Neural cell (in vitro differentiated cells): ENCODE measurements around the gene SNRPD3. TPM values are rescaled to one million over a fixed set of nuclear protein-coding genes. Genes with fewer than 3 reads are reported as not detected.
"Not testable (repeated sequence)": the region's sequence is repeated elsewhere in the genome, so short reads cannot be mapped to it uniquely, and the experiment has no call there.

Experiments
- H2AFZ ChIP-seq: fragments of 200-600, 300-800 bp; sonication (generic), shearing (Covaris generic); 2 replicates; pipeline ENCODE4 v1.6.0; 2014; ENCODE audit warnings: low read depth, mild to moderate bottlenecking, antibody characterized with exemption, low read length, moderate library complexity
- H3F3A ChIP-seq: fragments of 200-600 bp; shearing (Covaris generic); 2 replicates; pipeline ENCODE4 v1.6.1; 2016; ENCODE audit warnings: mild to moderate bottlenecking, moderate library complexity, mixed read lengths, antibody characterized with exemption, low read length; ENCODE audit not compliant: insufficient read depth, poor library complexity, severe bottlenecking
- H3K27ac ChIP-seq: fragments of 200-600, 300-800 bp; sonication (generic), shearing (Covaris generic); 2 replicates; pipeline ENCODE4 v1.5.1; 2014; ENCODE audit warnings: mild to moderate bottlenecking, low read length, moderate library complexity
- H3K27me3 ChIP-seq: fragments of 300-800, 200-600 bp; sonication (generic), shearing (Covaris generic); 2 replicates; pipeline ENCODE4 v1.6.0; 2014; ENCODE audit warnings: mild to moderate bottlenecking, low read depth, low read length, moderate library complexity; ENCODE audit not compliant: insufficient read depth
- H3K36me3 ChIP-seq: fragments of 300-800, 200-600 bp; sonication (generic), shearing (Covaris generic); 2 replicates; pipeline ENCODE4 v1.5.1; 2014; ENCODE audit warnings: mild to moderate bottlenecking, antibody characterized with exemption, low read length, moderate library complexity; ENCODE audit not compliant: insufficient read depth
- H3K4me2 ChIP-seq: fragments of 300-800, 200-600 bp; sonication (generic), shearing (Covaris generic); 2 replicates; pipeline ENCODE4 v1.6.0; 2014; ENCODE audit warnings: mild to moderate bottlenecking, low read length
- H3K4me3 ChIP-seq: fragments of 300-800, 200-600 bp; sonication (generic), shearing (Covaris generic); 2 replicates; pipeline ENCODE4 v1.5.1; 2014; ENCODE audit warnings: mild to moderate bottlenecking, low read length, moderate library complexity
- H3K79me2 ChIP-seq: fragments of 200-600 bp; shearing (Covaris generic); replicated peaks from 2 replicates; pipeline ENCODE4 v1.6.0; 2014; ENCODE audit warnings: mild to moderate bottlenecking, low read length, moderate library complexity; ENCODE audit not compliant: insufficient read depth
- H3K9ac ChIP-seq: fragments of 300-800, 200-600 bp; sonication (generic), shearing (Covaris generic); 2 replicates; pipeline ENCODE4 v1.6.1; 2016; ENCODE audit warnings: mild to moderate bottlenecking, low read length, mixed read lengths
- H3K9me2 ChIP-seq: fragments of 200-600 bp; shearing (Covaris generic); 2 replicates; pipeline ENCODE4 v1.6.1; 2016; ENCODE audit warnings: mild to moderate bottlenecking, low read length, mixed read lengths; ENCODE audit not compliant: insufficient read depth
- H3K9me3 ChIP-seq: fragments of 200-600, 300-800 bp; sonication (generic), shearing (Covaris generic); 2 replicates; pipeline ENCODE4 v1.6.1; 2016; ENCODE audit warnings: mild to moderate bottlenecking, mixed run types, low read length, moderate library complexity, mixed read lengths
- H4K20me1 ChIP-seq: fragments of 200-600 bp; shearing (Covaris generic); 2 replicates; pipeline ENCODE4 v1.6.1; 2016; ENCODE audit warnings: mild to moderate bottlenecking, mixed run types; ENCODE audit not compliant: insufficient read depth
- CTCF ChIP-seq: fragments of 450-650 bp; IDR thresholded peaks from 2 replicates; pipeline ENCODE4 v1.5.1; 2014; ENCODE audit warnings: antibody characterized with exemption, mild to moderate bottlenecking, moderate library complexity; ENCODE audit not compliant: poor library complexity, severe bottlenecking
- MXI1 ChIP-seq: fragments of 450-650 bp; conservative IDR thresholded peaks from 2 replicates; pipeline ENCODE4 v1.6.1; 2014; ENCODE audit warnings: antibody characterized with exemption, mild to moderate bottlenecking; ENCODE audit not compliant: poor library complexity, severe bottlenecking
- RAD21 ChIP-seq: fragments of 450-650 bp; conservative IDR thresholded peaks from 2 replicates; pipeline ENCODE4 v1.6.1; 2014; ENCODE audit warnings: antibody characterized with exemption, mild to moderate bottlenecking, moderate library complexity
- TAF1 ChIP-seq: IDR thresholded peaks from 2 replicates; pipeline ENCODE4 v1.6.1; 2012; ENCODE audit warnings: low read depth
- polyA plus RNA-seq: library from polyadenylated mRNA; depleted of rRNA; stranded (reverse); fragments of >200 nt; gene quantifications from 2 replicates; pipeline ENCODE4 v1.2.3, GENCODE V29; 2014

Gene SNRPD3
- polyA plus RNA-seq, 1 donor from 2014 or later, result 195 TPM

GRCh38 chr22:24601217-24602104 is 45.7 kb downstream of the SNRPD3 start:
- H3K27ac ChIP-seq, result no peak overlapping the region
- H3K9ac ChIP-seq, result no peak overlapping the region
- no peaks in the 10 kb centered on the region for H3K79me2 ChIP-seq
- H4K20me1 ChIP-seq, result no peaks in the 10 kb centered on the region
- no peaks in the 10 kb centered on the region for H3K9me2 ChIP-seq
- no peak overlapping the region for H3K4me3 ChIP-seq
- H2AFZ ChIP-seq, result no peak overlapping the region
- no peaks in the 10 kb centered on the region for H3K9me3 ChIP-seq
- TF ChIP-seq CTCF (no peak), RAD21 (no peak), MXI1 (no peak), TAF1 (no peak)
- H3K36me3 ChIP-seq, result no peaks in the 10 kb centered on the region
- no peaks in the 10 kb centered on the region for H3K27me3 ChIP-seq
- no peak overlapping the region for H3K4me2 ChIP-seq
- H3F3A ChIP-seq, result no peaks in the 10 kb centered on the region

- not testable (repeated sequence) for H3K9me3 ChIP-seq, H3K4me3 ChIP-seq, H3K27me3 ChIP-seq, H3K9me2 ChIP-seq, H3K36me3 ChIP-seq, H4K20me1 ChIP-seq, H3K27ac ChIP-seq, H3F3A ChIP-seq, H2AFZ ChIP-seq, H3K79me2 ChIP-seq, H3K4me2 ChIP-seq, H3K9ac ChIP-seq
These were observed 46.4 kb downstream of the SNRPD3 start for GRCh38 chr22:24602105-24602749.

GRCh38 chr22:24602847-24603769 is 47.3 kb downstream of the SNRPD3 start, which contains the start of gene GGT1:
GGT1 (plus strand) TSS chr22:24603193; CDS start chr22:24611082, 7,889 bp downstream.
- H3K79me2 ChIP-seq, H3K9me2 ChIP-seq, H2AFZ ChIP-seq, H3K27ac ChIP-seq, H4K20me1 ChIP-seq, H3K36me3 ChIP-seq, H3K4me3 ChIP-seq, H3K9ac ChIP-seq, H3K9me3 ChIP-seq, H3F3A ChIP-seq, H3K27me3 ChIP-seq, H3K4me2 ChIP-seq: not testable (repeated sequence)

GRCh38 chr22:24603770-24604629 is 48.2 kb downstream of the SNRPD3 start:
- H3K36me3 ChIP-seq, H4K20me1 ChIP-seq: not testable (repeated sequence)

GRCh38 chr22:24606340-24606739 is 50.5 kb downstream of the SNRPD3 start:
- not testable (repeated sequence) for H3K4me2 ChIP-seq, H3K27ac ChIP-seq, H3K27me3 ChIP-seq, H3F3A ChIP-seq, H2AFZ ChIP-seq, H3K79me2 ChIP-seq, H3K9ac ChIP-seq, H3K9me2 ChIP-seq, H3K4me3 ChIP-seq, H3K9me3 ChIP-seq, H3K36me3 ChIP-seq, H4K20me1 ChIP-seq

More at GRCh38 chr22:24603770-24604629, 48.2 kb downstream of the SNRPD3 start:
- not testable (repeated sequence) for H3K4me2 ChIP-seq, H3K27ac ChIP-seq, H3K27me3 ChIP-seq, H2AFZ ChIP-seq, H3K9me2 ChIP-seq, H3K4me3 ChIP-seq, H3K9ac ChIP-seq, H3F3A ChIP-seq, H3K79me2 ChIP-seq, H3K9me3 ChIP-seq
